GM21717 (cell line): ENCODE measurements around the gene LRRC3.
"Not testable (repeated sequence)": the region's sequence is repeated elsewhere in the genome, so short reads cannot be mapped to it uniquely, and the experiment has no call there.

Source experiments
- ATAC-seq: cut with Tn5 transposase; IDR thresholded peaks from one replicate; pipeline ENCODE4 v1.9.1; 2021; ENCODE audit warnings: mild to moderate bottlenecking, moderate library complexity; ENCODE audit not compliant: unreplicated experiment

The LRRC3 gene

GRCh38 chr21:44454747-44455523 lies at the start of gene LRRC3:
TSS of gene LRRC3 (plus strand) at chr21:44455510. CDS start at chr21:44456645, 1,135 bp downstream.
- no peak for ATAC-seq

GRCh38 chr21:44405948-44406872 lies 49.1 kb upstream of the LRRC3 start:
- no peak for ATAC-seq

- ATAC-seq: no peak
Measured at GRCh38 chr21:44406953-44407352, 48.4 kb upstream of the LRRC3 start.

- no peak for ATAC-seq
Measured at GRCh38 chr21:44407493-44407892, 47.8 kb upstream of the LRRC3 start.

GRCh38 chr21:44408226-44408625 lies 47.1 kb upstream of the LRRC3 start:
- ATAC-seq: no peak

GRCh38 chr21:44413566-44414290 lies 41.6 kb upstream of the LRRC3 start:
- ATAC-seq: no peak

GRCh38 chr21:44414291-44415072 lies 40.8 kb upstream of the LRRC3 start:
- no peak for ATAC-seq

GRCh38 chr21:44415073-44416025 lies 40.0 kb upstream of the LRRC3 start:
- no peak for ATAC-seq

GRCh38 chr21:44416193-44416592 lies 39.1 kb upstream of the LRRC3 start:
- no peak for ATAC-seq

GRCh38 chr21:44417621-44418107 lies 37.6 kb upstream of the LRRC3 start:
- ATAC-seq: not testable (repeated sequence)

- no peak for ATAC-seq
Measured at GRCh38 chr21:44418108-44418875, 37.0 kb upstream of the LRRC3 start.

- ATAC-seq: no peak
Measured at GRCh38 chr21:44418876-44419230, 36.5 kb upstream of the LRRC3 start.

- ATAC-seq: no peak
Measured at GRCh38 chr21:44419679-44420078, 35.6 kb upstream of the LRRC3 start.

GRCh38 chr21:44420416-44421205 lies 34.7 kb upstream of the LRRC3 start:
- no peak for ATAC-seq

- ATAC-seq: no peak
Measured at GRCh38 chr21:44421901-44422840, 33.1 kb upstream of the LRRC3 start.

GRCh38 chr21:44423312-44423821 lies 31.9 kb upstream of the LRRC3 start:
- ATAC-seq: no peak
